Keratinocyte (primary cell): ENCODE measurements around the gene CPEB2.
"Not testable (repeated sequence)": the region's sequence is repeated elsewhere in the genome, so short reads cannot be mapped to it uniquely, and the experiment has no call there.

Source experiments
- EZH2 ChIP-seq: IDR thresholded peaks from one replicate; pipeline ENCODE4 v1.6.1; 2012; ENCODE audit warnings: inconsistent platforms, mild to moderate bottlenecking, low read length, moderate library complexity
- TF ChIP-seq, protein P1 (sequence below), 3 experiments: IDR thresholded peaks in 1 of 3; conservative IDR thresholded peaks in 1 of 3; optimal IDR thresholded peaks in 1 of 3; 2 replicates in 2 of 3; 3 replicates in 1 of 3; pipeline versions ENCODE3 to v1.5.1; 2011; ENCODE audit warnings: low read length in 3 of 3, mild to moderate bottlenecking in 3 of 3, moderate library complexity in 2 of 3, control low read depth in 1 of 3, inconsistent platforms in 1 of 3; ENCODE audit not compliant: insufficient read depth in 2 of 3; ENCODE audit errors: extremely low read depth in 1 of 3

DNA sequence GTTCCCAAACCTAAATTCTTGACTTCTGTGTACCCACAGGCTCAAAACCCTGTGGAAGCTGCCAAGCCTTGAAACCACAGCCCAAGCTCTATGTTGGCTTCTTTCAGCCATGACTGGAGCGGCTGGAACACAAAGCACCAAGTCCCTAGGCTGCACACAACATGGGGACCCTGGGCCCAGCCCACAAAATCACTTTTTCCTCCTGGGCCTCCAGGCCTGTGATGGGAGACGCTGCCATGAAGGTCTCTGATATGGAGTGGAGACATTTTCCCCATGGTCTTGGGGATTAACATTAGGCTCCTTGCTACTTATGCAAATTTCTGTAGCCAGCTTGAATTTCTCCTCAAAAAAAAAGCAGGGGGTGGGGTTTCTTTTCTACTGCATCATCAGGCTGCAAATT is 84.0 kb downstream of the CPEB2 start:
- TF ChIP-seq, protein P1, sequence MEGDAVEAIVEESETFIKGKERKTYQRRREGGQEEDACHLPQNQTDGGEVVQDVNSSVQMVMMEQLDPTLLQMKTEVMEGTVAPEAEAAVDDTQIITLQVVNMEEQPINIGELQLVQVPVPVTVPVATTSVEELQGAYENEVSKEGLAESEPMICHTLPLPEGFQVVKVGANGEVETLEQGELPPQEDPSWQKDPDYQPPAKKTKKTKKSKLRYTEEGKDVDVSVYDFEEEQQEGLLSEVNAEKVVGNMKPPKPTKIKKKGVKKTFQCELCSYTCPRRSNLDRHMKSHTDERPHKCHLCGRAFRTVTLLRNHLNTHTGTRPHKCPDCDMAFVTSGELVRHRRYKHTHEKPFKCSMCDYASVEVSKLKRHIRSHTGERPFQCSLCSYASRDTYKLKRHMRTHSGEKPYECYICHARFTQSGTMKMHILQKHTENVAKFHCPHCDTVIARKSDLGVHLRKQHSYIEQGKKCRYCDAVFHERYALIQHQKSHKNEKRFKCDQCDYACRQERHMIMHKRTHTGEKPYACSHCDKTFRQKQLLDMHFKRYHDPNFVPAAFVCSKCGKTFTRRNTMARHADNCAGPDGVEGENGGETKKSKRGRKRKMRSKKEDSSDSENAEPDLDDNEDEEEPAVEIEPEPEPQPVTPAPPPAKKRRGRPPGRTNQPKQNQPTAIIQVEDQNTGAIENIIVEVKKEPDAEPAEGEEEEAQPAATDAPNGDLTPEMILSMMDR (optimal IDR thresholded peaks at IDR 0.05 in 1 of 3, IDR thresholded peaks at IDR 0.05 in 1 of 3, conservative IDR thresholded peaks at IDR 0.05 in 1 of 3; ENCODE audit: extremely low read depth in 1 of 3, insufficient read depth in 2 of 3, low read length in 3 of 3) = not testable (repeated sequence)
- not testable (repeated sequence) for TF ChIP-seq EZH2
